H1 (cell line): ENCODE results near the gene CNOT1. TPM values are rescaled to one million over a fixed set of nuclear protein-coding genes. Genes with fewer than 3 reads are reported as not detected.

ENCODE experiments used
- FOSL1 ChIP-seq: IDR thresholded peaks from 2 replicates; pipeline ENCODE4 v1.6.1; 2011; ENCODE audit warnings: mild to moderate bottlenecking, low read depth, low read length, moderate library complexity; ENCODE audit not compliant: insufficient read depth
- GABPA ChIP-seq: IDR thresholded peaks from 2 replicates; pipeline ENCODE4 v1.6.1; 2011; ENCODE audit warnings: mild to moderate bottlenecking, low read length, moderate library complexity, borderline replicate concordance; ENCODE audit not compliant: insufficient read depth
- polyA plus RNA-seq, 7 experiments: library from polyadenylated mRNA; depleted of rRNA in 3 of 7; stranded (reverse) in 5 of 7; unstranded in 2 of 7; fragments of >200 nt in 5 of 7; fragments of 200-250 nt in 2 of 7; gene quantifications; 1 replicate in 5 of 7; 2 replicates in 1 of 7; 4 replicates in 1 of 7; pipeline versions ENCODE4 v1.2.1 to v1.2.3, GENCODE V29; 2011 to 2013; ENCODE audit warnings: missing spikeins in 2 of 7, mixed read lengths in 2 of 7
- total RNA-seq: library from RNA; stranded (reverse); fragmentation: NEBNext Ultra II Directional; extraction: Animal tissue kit (Norgen Biotek cat#: 25700); gene quantifications from 2 replicates; pipeline ENCODE4 v1.2.1, GENCODE V29; 2021

CNOT1 gene
- total and polyA plus RNA-seq, 2 of the 8 experiments (the other 6 are each of a cell fraction or from before 2014, with no cell fraction given) = 306 to 319 TPM

DNA sequence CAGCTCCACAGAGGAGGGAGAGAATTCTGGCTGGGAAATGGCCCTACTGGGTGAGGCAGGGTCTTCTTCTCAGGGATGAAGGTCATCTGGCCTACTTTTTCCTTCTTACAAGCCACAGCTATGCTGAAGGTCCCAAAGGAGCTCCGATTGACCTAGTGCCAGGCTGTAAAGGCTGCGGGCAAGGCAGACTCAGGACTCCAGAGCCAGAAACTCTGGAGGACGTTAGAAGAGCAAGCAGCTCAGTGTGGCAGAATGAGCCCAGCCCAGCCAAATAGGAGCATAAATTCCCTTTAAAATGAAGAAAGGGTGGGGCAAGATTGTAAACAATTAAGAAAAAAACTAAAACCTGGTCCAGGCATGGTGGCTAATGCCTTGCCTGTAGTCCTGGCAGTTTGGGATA is 20.1 kb upstream of the CNOT1 start (continued):
- TF ChIP-seq FOSL1 (no peak), GABPA (no peak)
